Peyer's patch (tissue), 4 donors: ENCODE data around the gene PACSIN1. TPM values are rescaled to one million over a fixed set of nuclear protein-coding genes. Genes with fewer than 3 reads are reported as not detected.
A peak's percentile ranks its signal among the peaks of the same experiment; 100 is the strongest.

Experiments used
- DNase-seq, 3 donors: peaks; one replicate each; pipeline ENCODE4 v3.0.0-alpha.2; 2017 to 2019
- H3K27ac ChIP-seq, 4 donors: fragments of 200-600 bp; sonication (generic); one replicate each; pipeline ENCODE4 v1.5.1; 2016 to 2019
- H3K27me3 ChIP-seq, 2 donors: fragments of 200-600 bp; sonication (generic); one replicate each; pipeline ENCODE4 v1.5.1; 2019
- H3K36me3 ChIP-seq, 3 donors: fragments of 200-600 bp; sonication (generic); one replicate each; pipeline ENCODE4 v1.5.1; 2016 to 2019
- H3K4me1 ChIP-seq, 4 donors: fragments of 200-600 bp; sonication (generic); one replicate each; pipeline ENCODE4 v1.5.1; 2016 to 2019
- H3K4me3 ChIP-seq, 4 donors: fragments of 200-600 bp; sonication (generic); 1 replicate in 3 of 4; 2 replicates in 1 of 4; pipeline ENCODE4 v1.5.1; 2016 to 2019; ENCODE audit warnings: mild to moderate bottlenecking in 1 of 4
- H3K9me3 ChIP-seq, 4 donors: fragments of 200-600 bp; sonication (generic); one replicate each; pipeline ENCODE4 v1.5.1; 2016 to 2019; ENCODE audit warnings: mild to moderate bottlenecking in 1 of 4
- CTCF ChIP-seq, 6 experiments: fragments of 450-650 bp in 4 of 6; fragments of 200-600 bp in 2 of 6; sonication (generic) in 1 of 6; IDR thresholded peaks; one replicate each; pipeline ENCODE4 v1.5.1; 2017 to 2019; ENCODE audit warnings: antibody characterized with exemption in 6 of 6, mild to moderate bottlenecking in 3 of 6, moderate library complexity in 1 of 6
- POLR2A ChIP-seq, 2 donors: fragments of 450-650 bp; IDR thresholded peaks; one replicate each; pipeline ENCODE4 v1.5.1; 2017; ENCODE audit warnings: antibody characterized with exemption in 2 of 2, mild to moderate bottlenecking in 2 of 2, moderate library complexity in 2 of 2
- total RNA-seq, 4 donors: library from RNA; depleted of rRNA; stranded (reverse); fragments of >200 nt; gene quantifications; one replicate each; pipeline ENCODE4 v1.1.0, GENCODE V29; 2016

Gene PACSIN1
- total RNA-seq, 4 donors from 2014 or later = 0.28 to 9.9 (median 0.40) TPM; not detected in 1

DNA sequence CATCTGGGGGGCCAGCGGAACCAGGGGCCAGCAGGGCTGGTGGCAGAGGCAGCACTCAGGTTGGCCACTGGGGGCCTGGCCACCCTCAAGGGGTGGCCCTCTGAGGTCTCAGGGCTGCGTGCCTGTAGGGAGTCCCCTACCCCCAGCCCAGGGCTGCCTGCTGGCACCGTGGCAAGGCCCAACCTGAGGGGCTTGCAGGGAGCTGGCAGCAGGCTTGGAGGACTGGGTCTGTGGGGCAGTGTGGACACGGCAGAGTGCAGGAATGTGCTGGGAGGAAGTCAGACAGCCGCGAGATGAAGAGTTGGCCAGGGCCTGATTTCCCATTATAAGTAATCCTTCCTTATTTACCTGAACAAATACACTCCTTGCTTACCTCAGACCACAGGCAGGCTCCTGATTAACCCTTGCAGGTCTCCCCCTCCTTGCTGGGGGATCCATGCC, 90.2 kb downstream of the PACSIN1 start, which contains the start of gene SPDEF:
Gene SPDEF, minus strand, starts transcription at position 299 of the 441 bp plus-strand sequence. CDS start 11,874 bp downstream, outside the sequence.
- Histone ChIP-seq H3K4me3 (peak within 1 kb of the TSS in 3 of 4 donors; percentile 7 to 37 (median 32)), H3K36me3 (no peaks in the 10 kb centered on the region), H3K27me3 (no peaks in the 10 kb centered on the region), H3K9me3 (no peaks in the 10 kb centered on the region), H3K27ac (peak within 1 kb of the TSS in 3 of 4 donors; percentile 27 to 52 (median 44)), H3K4me1 (no peaks in the 10 kb centered on the region)
- DNase-seq = no peak
- TF ChIP-seq POLR2A (IDR thresholded peaks at IDR 0.05) = no peak
- peak in 2 of 6 experiments; percentile 7 to 10 for TF ChIP-seq CTCF (IDR thresholded peaks at IDR 0.05)

DNA sequence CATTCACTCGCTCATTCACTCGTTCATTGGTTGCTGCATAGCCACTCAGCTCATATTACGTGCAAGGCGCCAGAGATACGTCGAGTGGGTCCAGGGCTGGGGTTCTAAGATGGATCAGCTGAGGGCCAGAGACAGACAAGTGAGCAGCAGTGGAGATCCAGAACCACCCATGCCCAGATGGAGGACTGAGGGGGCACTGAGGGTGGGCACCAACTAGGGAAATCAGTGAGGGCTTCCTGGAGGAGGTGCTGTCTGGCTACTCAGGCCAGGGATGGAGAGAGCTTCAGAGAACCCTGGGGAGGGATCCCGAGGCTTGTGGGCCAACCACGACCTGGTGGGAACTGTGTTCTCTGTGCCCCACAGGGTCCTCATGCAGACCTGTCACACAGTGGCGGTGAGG, 90.6 kb downstream of the PACSIN1 start:
- H3K9me3 ChIP-seq = no peaks in the 10 kb centered on the region
- no peaks in the 10 kb centered on the region for H3K27me3 ChIP-seq
- no peak for DNase-seq
- H3K36me3 ChIP-seq = no peaks in the 10 kb centered on the region
- TF ChIP-seq POLR2A (IDR thresholded peaks at IDR 0.05) (no peak), CTCF (IDR thresholded peaks at IDR 0.05) (no peak)
- no peaks in the 10 kb centered on the region for H3K4me1 ChIP-seq
- no peak overlapping the region for H3K4me3 ChIP-seq
- H3K27ac ChIP-seq = no peak overlapping the region

DNA sequence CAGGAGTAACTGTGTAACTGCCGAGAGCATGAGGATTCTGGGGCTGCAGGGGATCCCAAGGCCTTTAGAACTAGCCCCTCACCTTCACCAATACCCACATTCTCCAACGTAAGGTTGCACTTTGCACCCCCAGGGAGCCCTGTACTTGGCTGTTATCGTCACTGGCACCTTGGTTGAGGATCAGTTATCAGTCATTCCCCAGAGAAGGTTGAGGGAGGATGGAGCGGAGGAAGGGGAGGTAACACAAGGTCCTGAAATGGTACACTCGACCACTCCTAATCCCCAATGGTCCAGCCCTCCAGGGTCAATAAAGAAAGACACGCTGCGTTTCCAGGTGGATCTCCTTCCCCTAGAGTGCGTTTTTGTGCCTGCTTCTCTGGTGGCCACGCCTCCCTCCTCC, 91.4 kb downstream of the PACSIN1 start:
- no peak overlapping the region for H3K27ac ChIP-seq

DNA sequence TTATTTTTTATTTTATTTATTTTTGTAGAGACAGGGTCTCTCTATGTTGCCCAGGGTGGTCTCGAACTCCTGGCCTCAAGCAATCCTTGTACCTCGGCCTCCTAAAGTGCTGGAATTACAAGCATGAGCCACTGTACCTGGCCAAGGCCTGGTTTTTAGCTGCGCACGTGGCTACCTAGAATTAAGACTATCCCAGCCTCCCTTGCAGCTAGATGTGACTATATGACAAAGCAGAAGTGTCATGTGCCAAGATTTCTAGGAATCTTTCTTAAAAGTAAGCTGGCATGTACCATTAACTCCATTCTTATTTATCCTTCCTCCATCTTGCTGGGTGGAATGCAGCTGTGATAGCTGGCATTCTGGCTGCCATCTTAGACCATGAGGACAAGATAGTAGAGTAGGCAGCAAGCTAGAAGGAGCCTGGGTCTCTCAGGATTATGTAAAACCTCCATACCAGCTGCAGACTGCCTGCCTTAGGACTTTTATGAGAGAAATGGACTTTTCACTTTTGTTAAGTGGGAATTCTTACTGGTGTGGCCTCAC, 92.4 kb downstream of the PACSIN1 start:
- H3K4me3 ChIP-seq = no peak overlapping the region
- no peaks in the 10 kb centered on the region for H3K9me3 ChIP-seq
- no peak for DNase-seq
- no peaks in the 10 kb centered on the region for H3K27me3 ChIP-seq
- H3K4me1 ChIP-seq = no peaks in the 10 kb centered on the region
- no peak for TF ChIP-seq CTCF (IDR thresholded peaks at IDR 0.05)
- no peak for TF ChIP-seq POLR2A (IDR thresholded peaks at IDR 0.05)
- H3K36me3 ChIP-seq = no peaks in the 10 kb centered on the region
- H3K27ac ChIP-seq = no peak overlapping the region

More for the DNA sequence above, 91.4 kb downstream of the PACSIN1 start:
- no peak for DNase-seq
- Histone ChIP-seq H3K36me3 (no peaks in the 10 kb centered on the region), H3K27me3 (no peaks in the 10 kb centered on the region), H3K4me1 (no peaks in the 10 kb centered on the region), H3K9me3 (no peaks in the 10 kb centered on the region), H3K4me3 (no peak overlapping the region)
- no peak for TF ChIP-seq CTCF (IDR thresholded peaks at IDR 0.05)
- TF ChIP-seq POLR2A (IDR thresholded peaks at IDR 0.05) = no peak

GRCh38 chr6:34559651-34560365, 93.9 kb downstream of the PACSIN1 start:
- TF ChIP-seq CTCF (IDR thresholded peaks at IDR 0.05) (no peak), POLR2A (IDR thresholded peaks at IDR 0.05) (no peak)
- no peaks in the 10 kb centered on the region for H3K27me3 ChIP-seq
- no peaks in the 10 kb centered on the region for H3K4me1 ChIP-seq
- H3K36me3 ChIP-seq = no peaks in the 10 kb centered on the region
- H3K9me3 ChIP-seq = no peaks in the 10 kb centered on the region
- H3K27ac ChIP-seq = no peak overlapping the region
- no peak for DNase-seq
- no peak overlapping the region for H3K4me3 ChIP-seq
